GM12891 (cell line): ENCODE measurements around the gene FOXF2.

ENCODE experiments used
- PAX5 ChIP-seq: IDR thresholded peaks from 2 replicates; pipeline ENCODE4 v1.6.1; 2011; ENCODE audit warnings: low read length, moderate library complexity, mild to moderate bottlenecking; ENCODE audit not compliant: insufficient read depth, severe bottlenecking
- POLR2A ChIP-seq: IDR thresholded peaks from 2 replicates; pipeline ENCODE4 v1.6.1; 2011; ENCODE audit warnings: low read depth, low read length, control low read depth
- POLR2AphosphoS5 ChIP-seq: IDR thresholded peaks from 2 replicates; pipeline ENCODE4 v1.6.1; 2011; ENCODE audit warnings: low read depth, low read length, control low read depth
- POU2F2 ChIP-seq: IDR thresholded peaks from 2 replicates; pipeline ENCODE4 v1.6.1; 2011; ENCODE audit warnings: low read depth, mild to moderate bottlenecking, control low read depth, low read length, moderate library complexity
- SPI1 ChIP-seq: IDR thresholded peaks from 2 replicates; pipeline ENCODE4 v1.6.1; 2011; ENCODE audit warnings: low read depth, low read length, control low read depth
- TAF1 ChIP-seq: IDR thresholded peaks from 2 replicates; pipeline ENCODE4 v1.6.1; 2011; ENCODE audit warnings: low read depth, low read length, control low read depth

DNA sequence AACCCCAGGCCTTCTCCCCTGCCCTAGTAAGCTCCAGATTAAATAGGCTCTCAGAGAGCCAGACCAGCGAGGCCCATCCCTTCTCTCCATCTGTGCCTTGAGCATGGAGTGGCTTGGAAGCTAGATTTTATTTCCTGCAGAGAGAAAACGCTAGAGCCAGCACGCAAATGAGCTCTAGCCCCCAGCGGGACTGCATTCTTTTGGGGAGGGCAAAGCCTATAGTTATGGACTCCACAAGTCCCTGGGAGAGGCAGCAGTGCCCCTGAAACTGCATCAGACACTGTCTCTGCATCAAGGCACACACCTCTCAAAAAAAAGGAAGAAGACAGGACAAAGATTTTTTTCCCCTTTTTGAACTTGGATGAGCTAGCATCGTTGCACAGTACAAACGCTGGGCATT is 15.8 kb downstream of the FOXF2 start:
- TF ChIP-seq TAF1 (no peak), POLR2AphosphoS5 (no peak), POLR2A (no peak), POU2F2 (no peak), PAX5 (no peak), SPI1 (no peak)
